GM19099 (cell line): ENCODE results near the gene MYOT.

Experiments used
- POLR2A ChIP-seq: IDR thresholded peaks from 3 replicates; pipeline ENCODE4 v1.6.1; 2011; ENCODE audit warnings: low read depth; ENCODE audit not compliant: insufficient read length; ENCODE audit errors: extremely low read depth

MYOT gene

GRCh38 chr5:137876101-137876500 is 8.4 kb downstream of the MYOT start:
- no peak for TF ChIP-seq POLR2A

GRCh38 chr5:137880313-137880712 is 12.7 kb downstream of the MYOT start:
- no peak for TF ChIP-seq POLR2A

DNA sequence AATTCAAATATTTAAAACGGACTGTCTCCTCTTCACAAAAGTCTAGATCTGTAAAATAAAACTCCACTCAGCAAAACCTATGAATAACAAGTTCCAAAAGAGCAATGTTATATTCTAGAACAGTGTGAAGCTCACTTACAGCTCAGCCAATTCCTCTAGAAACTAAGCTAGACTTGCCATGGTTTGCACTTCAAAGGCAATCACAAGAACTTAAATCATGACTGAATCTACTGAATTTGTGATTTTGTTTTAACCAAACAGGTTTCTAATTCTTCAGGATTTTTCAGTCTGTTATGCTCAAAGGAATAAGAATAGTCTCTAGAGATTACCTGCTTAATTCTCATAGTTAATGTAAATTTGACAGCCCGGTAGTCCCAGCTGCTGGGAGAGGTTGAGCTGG is 20.2 kb downstream of the MYOT start:
- no peak for TF ChIP-seq POLR2A

DNA sequence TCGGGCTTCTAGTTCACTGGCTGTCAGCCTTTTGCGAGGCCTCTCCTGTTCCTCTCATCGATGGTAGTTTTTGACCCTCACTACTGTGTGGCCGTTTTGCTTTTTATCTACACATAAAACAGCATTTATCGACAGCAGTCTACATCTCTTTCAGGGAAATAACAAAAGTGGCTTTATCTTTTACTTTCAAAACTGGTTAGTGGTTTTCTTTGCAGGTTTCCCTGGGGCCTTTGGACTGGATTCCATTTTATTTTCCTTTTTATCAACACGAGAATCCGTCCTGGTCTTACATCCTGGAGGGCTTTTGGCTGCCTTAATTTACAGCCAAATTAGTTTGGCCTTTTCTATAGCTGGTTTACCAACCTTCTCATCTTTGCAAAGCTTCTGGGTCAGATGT is 20.8 kb downstream of the MYOT start:
- TF ChIP-seq POLR2A, result no peak

DNA sequence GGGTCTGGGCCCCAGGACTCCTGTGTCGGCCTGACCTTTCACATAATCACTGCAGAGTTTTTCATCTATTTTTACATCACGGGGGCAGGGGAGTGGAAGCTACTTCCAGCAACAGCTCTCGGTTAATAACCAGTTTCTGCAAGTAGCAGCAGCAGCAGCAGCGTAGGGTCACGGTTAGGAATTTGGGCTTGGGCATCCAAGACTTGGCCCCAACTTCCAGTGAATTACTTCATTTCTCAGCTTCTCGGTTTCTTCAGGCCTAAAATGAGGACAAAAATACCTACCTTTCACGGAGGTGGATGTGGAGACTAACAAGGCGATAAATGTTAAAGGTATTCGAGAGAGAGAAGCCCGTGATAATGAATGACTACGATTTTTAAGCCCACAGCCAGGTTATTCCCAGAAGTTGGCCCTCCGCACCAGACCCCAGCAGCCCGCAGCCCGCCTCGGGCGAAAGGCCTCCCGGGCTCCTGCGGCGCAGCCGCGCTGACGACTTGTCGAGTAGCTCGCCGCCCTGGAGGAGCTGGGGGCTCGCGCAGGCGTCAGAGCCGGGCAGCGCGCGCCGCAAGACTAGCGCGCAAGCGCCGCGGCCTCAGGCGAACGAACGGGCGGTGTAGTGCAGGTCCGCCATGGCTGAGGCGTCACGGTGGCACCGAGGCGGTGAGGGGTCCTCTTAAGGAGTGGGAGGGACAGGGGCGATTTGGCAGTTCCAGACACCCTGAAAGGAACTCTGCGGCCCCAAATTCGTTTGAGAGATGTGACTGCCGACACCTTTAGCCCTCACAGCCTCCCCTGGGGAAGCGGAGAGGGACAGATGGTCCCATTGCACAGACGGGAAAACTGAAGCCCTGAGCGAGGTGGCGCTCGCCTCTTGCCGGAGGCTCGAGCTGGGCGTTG is 21.5 kb downstream of the MYOT start, which contains the start of gene PKD2L2:
TSS of gene PKD2L2 (plus strand) at position 595 of the 897 bp plus-strand sequence. CDS start at position 630, 35 bp downstream.
- peak; percentile 97 for TF ChIP-seq POLR2A

DNA sequence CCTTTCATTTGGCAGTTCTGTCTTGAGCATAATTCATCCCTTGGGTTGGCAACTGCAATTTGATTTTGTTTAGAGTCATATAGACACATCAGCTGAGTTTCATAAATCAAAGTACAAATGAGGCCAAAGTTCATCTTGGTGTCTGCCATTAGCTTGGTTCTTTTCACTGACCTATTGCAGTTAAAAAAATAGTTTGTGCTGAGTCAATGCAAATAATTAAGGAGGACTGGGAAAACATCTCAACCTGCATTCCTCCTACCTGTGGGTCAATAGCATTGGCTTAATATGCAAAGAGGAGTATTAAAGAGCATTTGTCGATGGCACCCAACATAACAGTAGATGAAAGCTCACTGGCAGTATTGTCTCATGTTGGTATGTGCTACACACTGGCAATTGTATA is 23.2 kb downstream of the MYOT start:
- TF ChIP-seq POLR2A, result no peak

GRCh38 chr5:137891849-137892248 is 24.2 kb downstream of the MYOT start:
- TF ChIP-seq POLR2A, result no peak

DNA sequence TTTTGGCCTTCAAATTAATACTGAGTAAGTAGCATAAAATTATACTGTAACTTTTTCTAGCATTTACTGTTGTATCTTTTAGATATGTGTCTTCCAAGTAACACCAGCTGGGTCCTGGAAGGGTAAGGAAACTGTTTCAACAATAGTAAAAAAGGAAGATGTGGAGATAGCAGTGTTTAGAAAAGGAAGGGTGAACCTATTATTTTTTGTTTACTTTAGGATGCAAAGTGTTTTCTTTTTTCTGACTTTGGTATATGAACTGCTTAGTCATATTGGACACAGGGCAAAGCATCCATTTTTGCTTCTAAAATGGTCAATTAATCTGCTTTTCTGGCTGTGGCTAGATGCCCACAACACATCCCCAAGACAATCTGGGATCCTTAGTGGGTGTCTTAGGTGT is 26.9 kb downstream of the MYOT start:
- TF ChIP-seq POLR2A, result no peak

DNA sequence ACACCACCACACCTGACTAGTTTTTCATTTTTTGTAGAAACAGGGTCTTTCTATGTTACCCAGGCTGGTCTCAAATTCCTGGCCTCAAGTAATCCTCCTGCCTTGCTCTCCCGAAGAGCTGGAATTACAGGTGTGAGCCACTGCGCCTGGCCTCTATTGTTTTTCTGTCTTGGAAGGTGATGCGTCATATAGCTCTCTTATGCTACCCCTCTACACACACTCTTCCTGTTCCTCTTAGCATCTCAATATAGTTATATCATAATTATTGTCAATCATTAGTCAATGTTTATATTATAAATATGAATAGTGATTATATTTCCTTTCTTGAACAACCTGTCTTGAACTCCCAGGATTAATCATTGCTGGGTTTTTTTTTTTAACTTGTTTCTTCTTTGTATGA is 28.9 kb downstream of the MYOT start:
- no peak for TF ChIP-seq POLR2A

DNA sequence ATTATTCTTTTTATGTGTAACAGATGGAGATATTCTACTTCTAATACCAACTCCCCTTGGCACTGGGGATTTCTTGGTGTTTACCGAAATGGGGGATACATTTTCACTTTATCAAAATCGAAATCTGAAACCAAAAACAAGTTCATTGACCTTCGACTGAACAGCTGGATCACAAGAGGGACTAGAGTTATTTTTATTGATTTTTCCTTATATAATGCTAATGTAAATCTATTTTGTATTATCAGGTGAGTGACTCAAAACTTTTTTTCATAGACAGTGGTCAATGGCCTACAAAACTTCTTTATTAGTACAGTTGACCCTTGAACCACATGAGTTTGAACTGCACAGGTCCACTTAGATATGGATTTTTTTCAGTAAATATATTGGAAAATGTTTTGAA is 31.8 kb downstream of the MYOT start:
- no peak for TF ChIP-seq POLR2A

DNA sequence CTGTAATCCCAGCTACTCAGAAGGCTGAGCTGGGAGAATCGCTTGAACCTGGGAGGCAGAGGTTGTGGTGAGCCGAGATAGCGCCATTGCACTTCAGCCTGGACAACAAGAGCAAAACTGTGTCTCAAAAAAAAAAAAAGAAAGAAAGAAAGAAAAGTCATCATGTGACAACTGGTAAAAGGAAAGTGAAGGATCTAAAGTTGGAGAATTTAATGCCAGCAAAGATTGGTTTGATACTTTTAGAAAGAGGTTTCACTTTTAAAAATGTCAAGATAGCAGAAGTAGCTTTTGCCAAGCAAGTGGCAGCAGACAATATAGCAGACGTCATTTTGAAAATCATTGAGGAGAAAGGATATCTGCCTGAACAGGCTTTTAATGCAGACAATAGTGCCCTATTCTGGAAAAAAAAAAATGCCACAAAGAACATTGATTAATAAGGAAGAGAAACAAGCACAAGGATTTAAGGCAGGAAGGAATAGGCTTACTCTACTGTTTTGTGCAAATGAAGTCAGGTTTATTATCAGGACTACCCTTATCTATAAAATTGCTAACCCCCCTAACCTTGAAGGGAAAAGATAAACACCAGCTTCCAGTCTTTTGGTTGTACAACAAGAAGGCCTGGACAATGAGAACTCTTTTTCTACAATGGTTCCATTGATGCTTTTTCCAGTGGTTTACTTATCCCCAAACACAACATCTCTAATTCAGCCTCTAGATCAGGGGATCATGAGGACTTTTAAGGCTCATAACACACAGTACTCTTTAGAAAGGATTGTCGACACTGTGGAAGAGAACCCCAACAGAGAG is 33.6 kb downstream of the MYOT start:
- no peak for TF ChIP-seq POLR2A

DNA sequence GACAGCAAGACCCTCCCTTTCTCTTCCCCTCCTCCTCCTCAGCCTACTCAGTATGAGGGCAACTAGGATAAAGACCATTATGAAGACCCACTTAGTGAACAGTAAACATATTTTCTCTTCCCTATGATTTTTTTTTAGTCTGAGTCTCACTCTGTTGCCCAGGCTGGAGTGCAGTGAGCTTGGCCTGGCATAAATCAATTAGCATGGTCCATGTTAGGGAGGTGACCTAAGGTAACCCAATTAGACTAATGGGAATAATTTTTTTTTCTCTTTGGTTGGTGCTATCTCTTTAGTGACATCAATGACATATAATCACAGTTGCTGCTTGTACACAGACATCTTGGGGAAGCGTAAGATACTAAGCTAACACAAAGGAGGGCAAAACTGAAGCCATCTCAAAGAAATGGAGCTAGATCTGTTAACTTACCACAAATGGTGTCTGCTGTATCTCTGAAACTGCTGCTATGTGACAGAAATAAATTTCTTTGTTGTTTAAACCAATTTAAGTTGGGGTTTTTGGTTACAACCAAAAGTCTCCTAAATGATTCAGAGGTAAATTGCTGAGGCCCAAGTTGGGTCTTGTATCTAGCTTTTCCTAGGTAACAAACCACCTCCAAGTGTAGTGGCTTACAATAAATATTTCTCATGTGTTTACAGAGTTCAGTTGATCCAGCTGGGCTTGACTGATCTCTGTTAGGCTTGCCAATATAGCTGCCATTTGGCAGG is 34.9 kb downstream of the MYOT start:
- TF ChIP-seq POLR2A, result no peak

- TF ChIP-seq POLR2A, result no peak
Measured at GRCh38 chr5:137914758-137915157, 47.1 kb downstream of the MYOT start.

DNA sequence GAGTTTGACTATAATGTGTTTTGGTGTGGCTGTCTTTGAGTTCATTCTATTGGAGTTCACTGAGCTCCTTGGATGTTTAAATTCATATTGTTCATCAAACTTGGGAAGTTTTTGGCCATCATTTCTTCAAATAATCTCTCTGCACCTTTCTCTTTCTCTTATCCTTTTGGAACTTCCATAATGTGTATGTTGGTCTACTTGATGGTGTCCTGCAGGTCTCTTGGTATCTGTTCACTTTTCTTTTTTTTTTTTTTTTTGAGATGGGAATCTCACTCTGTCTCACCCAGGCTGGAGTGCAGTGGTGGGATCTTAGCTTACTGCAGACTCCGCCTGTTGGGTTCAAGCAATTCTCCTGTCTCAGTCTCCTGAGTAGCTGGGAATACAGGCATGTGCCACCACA is 49.3 kb downstream of the MYOT start:
- no peak for TF ChIP-seq POLR2A

DNA sequence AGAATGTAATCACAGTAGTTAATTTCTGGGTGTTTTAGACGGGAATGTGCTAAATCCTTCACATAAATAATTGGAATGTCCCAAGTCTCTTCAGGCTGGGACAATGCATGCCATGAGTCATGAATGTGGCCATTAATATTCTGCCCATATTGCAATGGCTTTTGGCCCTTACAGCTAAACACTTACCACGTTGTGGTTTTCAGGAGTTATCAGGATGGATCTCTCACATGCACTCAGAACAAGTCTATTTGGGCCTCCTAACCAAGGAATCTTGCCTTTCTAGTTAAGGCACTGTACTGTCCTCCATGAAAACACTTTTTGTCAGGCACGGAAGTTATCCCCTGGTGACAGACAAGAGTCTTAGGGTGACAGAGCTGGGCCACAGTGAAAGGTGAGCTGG is 54.3 kb downstream of the MYOT start:
- no peak for TF ChIP-seq POLR2A
